HG03280 (cell line): ENCODE results near the gene ATG16L1.
"Not testable (repeated sequence)": the region's sequence is repeated elsewhere in the genome, so short reads cannot be mapped to it uniquely, and the experiment has no call there.

ENCODE experiments used
- ATAC-seq: cut with Tn5 transposase; IDR thresholded peaks from one replicate; pipeline ENCODE4 v1.9.1; 2021; ENCODE audit warnings: mild to moderate bottlenecking, moderate library complexity; ENCODE audit not compliant: unreplicated experiment

ATG16L1 gene

GRCh38 chr2:233326500-233326899 lies 75.0 kb downstream of the ATG16L1 start:
- ATAC-seq, result no peak

GRCh38 chr2:233328922-233329321 lies 77.4 kb downstream of the ATG16L1 start:
- no peak for ATAC-seq

DNA sequence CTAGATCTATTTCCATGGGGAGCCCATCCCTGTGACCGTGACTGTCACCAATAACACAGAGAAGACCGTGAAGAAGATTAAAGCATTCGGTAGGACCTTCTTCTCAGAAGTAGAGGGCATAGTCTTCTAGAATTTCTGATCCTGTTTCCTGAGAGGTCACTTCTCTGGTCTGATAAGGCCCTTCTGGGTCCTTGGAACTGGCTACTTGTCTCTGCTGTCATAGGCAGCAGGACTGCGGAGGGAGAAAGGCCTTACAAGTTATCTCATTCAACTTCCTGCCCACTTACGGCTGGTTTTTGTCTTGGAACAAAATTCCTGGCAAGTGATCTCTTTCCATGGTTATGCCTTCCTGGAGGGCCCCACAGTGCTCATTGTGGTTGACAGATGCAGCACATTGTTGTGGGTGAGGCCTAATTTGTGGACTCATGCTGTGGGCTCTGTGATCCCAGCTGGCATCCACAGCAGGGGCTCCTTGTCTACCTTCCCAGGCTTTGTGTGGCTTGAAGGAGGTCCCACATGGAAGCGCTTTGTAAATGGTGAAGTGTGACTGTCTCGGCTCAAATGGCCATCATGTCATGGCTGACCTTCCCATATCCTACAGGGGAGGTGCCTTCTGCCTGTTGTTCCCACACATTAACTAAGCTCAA lies 78.1 kb downstream of the ATG16L1 start:
- ATAC-seq, result no peak

DNA sequence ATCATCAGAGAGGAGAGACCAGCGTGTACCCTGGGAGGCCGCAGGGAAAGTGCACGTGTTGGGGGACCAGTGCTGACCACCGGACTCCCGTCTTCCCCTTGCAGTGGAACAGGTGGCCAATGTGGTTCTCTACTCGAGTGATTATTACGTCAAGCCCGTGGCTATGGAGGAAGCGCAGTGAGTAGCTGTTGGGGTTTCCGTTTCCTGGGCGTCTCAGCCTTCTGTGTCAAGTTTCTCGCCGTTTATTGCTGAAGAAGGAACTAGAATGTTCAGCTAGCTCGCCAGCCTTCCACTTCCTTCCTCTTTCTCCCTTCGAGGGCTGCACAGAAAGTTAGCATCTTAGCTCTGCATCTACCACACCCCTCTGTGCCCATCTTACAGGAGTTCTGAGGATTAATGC lies 80.1 kb downstream of the ATG16L1 start:
- ATAC-seq, result peak; percentile 82

DNA sequence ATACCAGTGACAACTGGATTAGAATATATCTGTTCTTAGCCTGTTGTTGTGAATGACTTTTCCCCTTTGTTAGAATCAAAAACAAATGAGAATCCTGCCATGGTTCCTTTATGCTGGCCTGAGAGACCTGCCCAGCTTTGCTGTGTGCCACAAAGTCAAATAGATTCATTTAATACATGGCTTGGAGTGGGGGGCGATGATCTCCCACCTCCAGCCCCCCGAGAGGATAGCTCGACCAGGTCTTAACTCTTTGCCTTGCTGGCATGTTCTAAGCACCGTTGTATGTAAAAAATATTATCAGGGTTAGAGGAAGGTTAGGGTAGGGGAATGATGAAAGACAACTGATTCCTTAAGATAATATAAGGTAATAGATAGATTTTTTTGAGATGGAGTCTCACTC lies 80.7 kb downstream of the ATG16L1 start:
- no peak for ATAC-seq

- no peak for ATAC-seq
Observed at GRCh38 chr2:233334915-233335314, 83.4 kb downstream of the ATG16L1 start.

GRCh38 chr2:233336091-233336490 lies 84.6 kb downstream of the ATG16L1 start:
- not testable (repeated sequence) for ATAC-seq

DNA sequence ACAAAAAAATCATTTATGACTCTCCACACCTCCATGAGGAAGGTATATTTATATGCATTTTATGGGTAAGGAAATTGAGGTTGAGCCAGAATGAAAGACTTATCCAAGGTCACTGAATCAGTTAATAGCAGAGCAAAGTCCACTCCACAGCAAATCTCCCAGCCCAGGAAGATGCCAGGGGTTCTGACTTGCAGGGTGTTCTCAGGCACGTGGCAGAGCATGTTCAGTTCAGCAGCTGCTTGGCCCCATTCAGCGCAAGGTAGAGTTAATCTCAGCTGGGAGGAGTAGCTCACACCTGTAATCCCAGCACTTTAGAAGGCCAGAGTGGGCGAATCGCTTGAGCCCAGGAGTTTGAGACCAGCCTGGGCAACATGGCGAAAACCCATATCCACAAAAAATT lies 85.1 kb downstream of the ATG16L1 start:
- no peak for ATAC-seq

GRCh38 chr2:233338046-233338445 lies 86.6 kb downstream of the ATG16L1 start:
- no peak for ATAC-seq

DNA sequence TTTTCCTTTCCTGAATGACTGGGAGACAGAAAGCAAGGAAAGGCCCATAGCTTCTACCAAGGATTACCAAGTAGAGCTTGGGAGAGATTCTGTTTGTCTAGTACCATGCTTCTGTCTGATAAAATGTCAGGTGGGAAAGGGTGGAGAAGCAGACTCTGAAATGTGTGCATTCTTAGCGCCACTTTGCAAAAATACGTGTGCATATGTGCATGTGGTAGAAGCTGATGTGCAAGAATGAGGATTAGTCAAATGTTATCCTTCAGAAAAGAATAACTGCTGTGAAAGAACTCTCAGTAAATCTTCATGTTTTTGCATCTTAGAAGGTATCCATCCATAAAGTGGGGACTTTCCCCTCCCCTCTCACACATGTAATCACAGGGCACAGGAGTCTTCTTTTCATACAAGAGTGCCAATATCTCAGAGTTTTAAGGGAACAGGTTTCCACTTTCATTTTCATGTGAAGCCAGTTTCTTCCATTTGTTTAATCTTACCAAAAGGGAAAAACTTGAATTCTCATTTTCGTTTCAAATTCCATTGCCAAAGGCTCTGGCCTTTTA lies 87.4 kb downstream of the ATG16L1 start:
- no peak for ATAC-seq

GRCh38 chr2:233339427-233339826 lies 88.0 kb downstream of the ATG16L1 start:
- ATAC-seq, result no peak

- ATAC-seq, result no peak
Observed at GRCh38 chr2:233341296-233341695, 89.8 kb downstream of the ATG16L1 start.

GRCh38 chr2:233342301-233342700 lies 90.8 kb downstream of the ATG16L1 start:
- no peak for ATAC-seq

GRCh38 chr2:233343171-233343705 lies 91.8 kb downstream of the ATG16L1 start:
- no peak for ATAC-seq
